GM21390 (cell line): ENCODE measurements around the gene MS4A4A.

Experiments used
- ATAC-seq: cut with Tn5 transposase; IDR thresholded peaks from one replicate; pipeline ENCODE4 v1.9.1; 2021; ENCODE audit not compliant: unreplicated experiment

MS4A4A gene

GRCh38 chr11:60345489-60345888 is 65.0 kb downstream of the MS4A4A start:
- ATAC-seq = peak; percentile 45

- ATAC-seq = peak; percentile 70
Measured at GRCh38 chr11:60347084-60347797, 66.8 kb downstream of the MS4A4A start.

DNA sequence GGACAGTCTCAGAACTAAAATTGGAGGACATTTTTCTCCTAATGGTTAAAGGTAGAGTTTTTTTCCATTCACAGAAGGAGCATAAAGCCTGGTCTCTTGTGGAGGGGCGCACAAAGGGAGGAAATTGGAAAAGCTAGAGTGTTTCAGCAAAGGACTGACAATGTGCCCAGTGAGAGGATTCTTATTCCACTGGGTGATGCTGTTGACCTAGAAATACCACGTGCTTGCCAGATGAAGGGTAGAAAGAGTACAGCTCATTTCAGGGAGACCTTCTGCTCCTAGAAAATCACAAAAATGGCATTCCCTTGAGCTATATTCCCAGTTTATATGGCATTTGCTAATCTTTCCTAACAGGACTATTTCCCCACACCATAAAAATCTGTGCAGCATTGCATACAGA is 67.7 kb downstream of the MS4A4A start:
- no peak for ATAC-seq

GRCh38 chr11:60349990-60350389 is 69.5 kb downstream of the MS4A4A start:
- no peak for ATAC-seq

- ATAC-seq = no peak
Measured at GRCh38 chr11:60357771-60358170, 77.3 kb downstream of the MS4A4A start.
